Germinal center (tissue), 1 donor: ENCODE data around the gene TFDP3.

Experiments
- DNase-seq: peaks from one replicate; pipeline ENCODE4 v3.0.0; 2012; ENCODE audit warnings: mixed read lengths, low spot score

TFDP3 gene

GRCh38 chrX:133218329-133218728 is at the start of gene TFDP3:
TFDP3 (minus strand) TSS chrX:133218354; CDS start chrX:133218259, 95 bp downstream.
- DNase-seq: no peak

- DNase-seq: no peak
These were observed 49.5 kb upstream of the TFDP3 start for GRCh38 chrX:133267621-133268020.

- DNase-seq: no peak
These were observed 47.2 kb upstream of the TFDP3 start for GRCh38 chrX:133265331-133265730.

GRCh38 chrX:133258481-133258880 is 40.3 kb upstream of the TFDP3 start:
- no peak for DNase-seq

- DNase-seq: no peak
These were observed 36.5 kb upstream of the TFDP3 start for GRCh38 chrX:133254666-133255065.

GRCh38 chrX:133251204-133251603 is 33.0 kb upstream of the TFDP3 start:
- no peak for DNase-seq

GRCh38 chrX:133250184-133251100 is 32.3 kb upstream of the TFDP3 start:
- no peak for DNase-seq

GRCh38 chrX:133249266-133250058 is 31.3 kb upstream of the TFDP3 start:
- peak; percentile 3 for DNase-seq

GRCh38 chrX:133248177-133248576 is 30.0 kb upstream of the TFDP3 start:
- no peak for DNase-seq

GRCh38 chrX:133246921-133247320 is 28.8 kb upstream of the TFDP3 start:
- DNase-seq: no peak

GRCh38 chrX:133235830-133236229 is 17.7 kb upstream of the TFDP3 start:
- DNase-seq: no peak

- no peak for DNase-seq
These were observed 14.2 kb upstream of the TFDP3 start for GRCh38 chrX:133232331-133232730.

GRCh38 chrX:133229361-133229760 is 11.2 kb upstream of the TFDP3 start:
- no peak for DNase-seq

- DNase-seq: no peak
These were observed 2.4 kb downstream of the TFDP3 start for GRCh38 chrX:133215747-133216146.

GRCh38 chrX:133215017-133215416 is 3.1 kb downstream of the TFDP3 start:
- peak; percentile 13 for DNase-seq

GRCh38 chrX:133214301-133214700 is 3.9 kb downstream of the TFDP3 start:
- DNase-seq: no peak

GRCh38 chrX:133213117-133213516 is 5.0 kb downstream of the TFDP3 start:
- no peak for DNase-seq

GRCh38 chrX:133207751-133208150 is 10.4 kb downstream of the TFDP3 start:
- no peak for DNase-seq

- no peak for DNase-seq
These were observed 26.5 kb downstream of the TFDP3 start for GRCh38 chrX:133191739-133192039.

GRCh38 chrX:133190877-133191738 is 27.0 kb downstream of the TFDP3 start:
- DNase-seq: no peak

GRCh38 chrX:133189195-133189594 is 29.0 kb downstream of the TFDP3 start:
- no peak for DNase-seq

- no peak for DNase-seq
These were observed 29.5 kb downstream of the TFDP3 start for GRCh38 chrX:133188631-133189030.
